Lower leg skin (tissue), 3 donors: ENCODE results near the gene DDX56.

Experiments
- POLR2A ChIP-seq, 2 donors: fragments of 450-650 bp; IDR thresholded peaks; one replicate each; pipeline ENCODE4 v1.6.1; 2016 to 2017; ENCODE audit warnings: antibody characterized with exemption in 2 of 2, mild to moderate bottlenecking in 1 of 2, moderate library complexity in 1 of 2
- TF ChIP-seq, protein P1 (sequence below), 3 donors: fragments of 450-650 bp; IDR thresholded peaks; one replicate each; pipeline ENCODE4 v1.5.1; 2016; ENCODE audit warnings: antibody characterized with exemption in 3 of 3, mild to moderate bottlenecking in 3 of 3, moderate library complexity in 2 of 3

DNA sequence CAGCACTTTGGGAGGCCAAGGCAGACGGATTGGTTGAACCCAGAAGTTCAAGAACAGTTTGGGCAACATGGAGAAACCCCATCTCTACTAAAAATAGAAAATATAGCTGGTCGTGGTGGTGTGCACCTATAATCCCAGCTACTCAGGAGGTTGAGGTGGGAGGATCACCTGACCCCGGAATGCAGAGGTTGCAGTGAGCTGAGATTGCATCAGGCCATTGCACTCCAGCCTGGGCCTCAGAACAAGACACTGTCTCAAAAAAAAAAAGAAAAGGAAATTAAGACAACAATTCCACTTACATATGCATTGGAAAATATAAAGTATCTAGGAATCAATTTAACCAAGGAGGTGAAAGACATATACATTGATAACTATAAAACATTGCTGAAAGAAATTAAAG is 25.5 kb upstream of the DDX56 start:
- TF ChIP-seq, protein P1, sequence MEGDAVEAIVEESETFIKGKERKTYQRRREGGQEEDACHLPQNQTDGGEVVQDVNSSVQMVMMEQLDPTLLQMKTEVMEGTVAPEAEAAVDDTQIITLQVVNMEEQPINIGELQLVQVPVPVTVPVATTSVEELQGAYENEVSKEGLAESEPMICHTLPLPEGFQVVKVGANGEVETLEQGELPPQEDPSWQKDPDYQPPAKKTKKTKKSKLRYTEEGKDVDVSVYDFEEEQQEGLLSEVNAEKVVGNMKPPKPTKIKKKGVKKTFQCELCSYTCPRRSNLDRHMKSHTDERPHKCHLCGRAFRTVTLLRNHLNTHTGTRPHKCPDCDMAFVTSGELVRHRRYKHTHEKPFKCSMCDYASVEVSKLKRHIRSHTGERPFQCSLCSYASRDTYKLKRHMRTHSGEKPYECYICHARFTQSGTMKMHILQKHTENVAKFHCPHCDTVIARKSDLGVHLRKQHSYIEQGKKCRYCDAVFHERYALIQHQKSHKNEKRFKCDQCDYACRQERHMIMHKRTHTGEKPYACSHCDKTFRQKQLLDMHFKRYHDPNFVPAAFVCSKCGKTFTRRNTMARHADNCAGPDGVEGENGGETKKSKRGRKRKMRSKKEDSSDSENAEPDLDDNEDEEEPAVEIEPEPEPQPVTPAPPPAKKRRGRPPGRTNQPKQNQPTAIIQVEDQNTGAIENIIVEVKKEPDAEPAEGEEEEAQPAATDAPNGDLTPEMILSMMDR (IDR thresholded peaks at IDR 0.05), result no peak
- no peak for TF ChIP-seq POLR2A (IDR thresholded peaks at IDR 0.05)
